Suprapubic skin (tissue), 4 donors: ENCODE data around the gene SFMBT1. TPM values are rescaled to one million over a fixed set of nuclear protein-coding genes. Genes with fewer than 3 reads are reported as not detected.

Experiments used
- DNase-seq, 2 donors: peaks; one replicate each; pipeline ENCODE4 v3.0.0-alpha.2; 2019; ENCODE audit warnings: low spot score in 2 of 2
- H3K27ac ChIP-seq: fragments of 200-600 bp; sonication (generic); one replicate; pipeline ENCODE4 v1.5.1; 2019
- H3K27me3 ChIP-seq: fragments of 200-600 bp; sonication (generic); one replicate; pipeline ENCODE4 v1.5.1; 2019
- H3K36me3 ChIP-seq: fragments of 200-600 bp; sonication (generic); one replicate; pipeline ENCODE4 v1.5.1; 2019
- H3K4me1 ChIP-seq: fragments of 200-600 bp; sonication (generic); one replicate; pipeline ENCODE4 v1.5.1; 2019
- H3K4me3 ChIP-seq: fragments of 200-600 bp; sonication (generic); one replicate; pipeline ENCODE4 v1.5.1; 2019; ENCODE audit warnings: mild to moderate bottlenecking
- H3K9me3 ChIP-seq: fragments of 200-600 bp; sonication (generic); one replicate; pipeline ENCODE4 v1.5.1; 2019
- EP300 ChIP-seq: sonication (generic); formaldehyde crosslinking; IDR thresholded peaks from one replicate; pipeline ENCODE4 v1.6.1; 2017; ENCODE audit warnings: antibody characterized with exemption
- POLR2A ChIP-seq, 2 donors: fragments of 450-650 bp; IDR thresholded peaks; one replicate each; pipeline ENCODE4 v1.6.1; 2017; ENCODE audit warnings: antibody characterized with exemption in 2 of 2, mild to moderate bottlenecking in 2 of 2, moderate library complexity in 2 of 2
- POLR2AphosphoS5 ChIP-seq, 3 donors: sonication (generic); formaldehyde crosslinking; IDR thresholded peaks; one replicate each; pipeline ENCODE4 v1.6.1; 2017; ENCODE audit warnings: antibody characterized with exemption in 3 of 3
- WGBS: methylation state at CpG from one replicate; pipeline ENCODE4 v1.1.5; 2018; 5-methylcytosine and 5-hydroxymethylcytosine counted together
- total RNA-seq, 4 donors: library from RNA; depleted of rRNA; stranded (reverse); fragments of >200 nt; gene quantifications; one replicate each; pipeline ENCODE4 v1.1.0, GENCODE V29; 2016
- TF ChIP-seq, protein P1 (sequence below), 2 donors: fragments of 200-600 bp in 1 of 2; fragments of 450-650 bp in 1 of 2; sonication (generic) in 1 of 2; IDR thresholded peaks; one replicate each; pipeline ENCODE4 v1.5.1; 2016 to 2019; ENCODE audit warnings: antibody characterized with exemption in 2 of 2, mild to moderate bottlenecking in 1 of 2, moderate library complexity in 1 of 2

The SFMBT1 gene
- total RNA-seq, 4 donors from 2014 or later: 9.7 to 25.5 (median 13.1) TPM

DNA sequence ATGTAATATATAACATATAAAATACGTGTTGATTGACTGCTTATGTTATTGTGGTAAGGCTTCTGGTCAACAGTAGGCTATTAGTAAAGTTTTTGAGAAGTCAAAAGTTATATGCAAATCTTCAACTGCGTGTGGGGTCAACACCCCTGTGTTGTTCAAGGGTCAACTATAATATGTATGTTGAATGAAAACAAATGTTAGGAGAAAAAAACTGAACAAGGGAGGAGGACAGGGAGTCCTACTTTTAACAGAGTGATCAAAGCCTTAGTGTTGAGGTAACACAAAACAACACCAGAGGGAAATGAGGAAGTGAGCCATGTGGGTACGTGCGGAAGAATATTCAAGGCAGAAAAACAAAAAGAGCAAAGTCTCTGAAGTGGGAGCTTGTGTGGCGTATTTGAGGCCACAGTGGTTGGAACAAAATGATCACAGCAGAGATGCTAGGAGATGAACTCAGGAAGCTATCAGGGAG lies 62.5 kb downstream of the SFMBT1 start:
- no peaks in the 10 kb centered on the region for H3K36me3 ChIP-seq
- TF ChIP-seq EP300 (no peak), POLR2AphosphoS5 (IDR thresholded peaks at IDR 0.05) (no peak), POLR2A (IDR thresholded peaks at IDR 0.05) (no peak)
- TF ChIP-seq, protein P1, sequence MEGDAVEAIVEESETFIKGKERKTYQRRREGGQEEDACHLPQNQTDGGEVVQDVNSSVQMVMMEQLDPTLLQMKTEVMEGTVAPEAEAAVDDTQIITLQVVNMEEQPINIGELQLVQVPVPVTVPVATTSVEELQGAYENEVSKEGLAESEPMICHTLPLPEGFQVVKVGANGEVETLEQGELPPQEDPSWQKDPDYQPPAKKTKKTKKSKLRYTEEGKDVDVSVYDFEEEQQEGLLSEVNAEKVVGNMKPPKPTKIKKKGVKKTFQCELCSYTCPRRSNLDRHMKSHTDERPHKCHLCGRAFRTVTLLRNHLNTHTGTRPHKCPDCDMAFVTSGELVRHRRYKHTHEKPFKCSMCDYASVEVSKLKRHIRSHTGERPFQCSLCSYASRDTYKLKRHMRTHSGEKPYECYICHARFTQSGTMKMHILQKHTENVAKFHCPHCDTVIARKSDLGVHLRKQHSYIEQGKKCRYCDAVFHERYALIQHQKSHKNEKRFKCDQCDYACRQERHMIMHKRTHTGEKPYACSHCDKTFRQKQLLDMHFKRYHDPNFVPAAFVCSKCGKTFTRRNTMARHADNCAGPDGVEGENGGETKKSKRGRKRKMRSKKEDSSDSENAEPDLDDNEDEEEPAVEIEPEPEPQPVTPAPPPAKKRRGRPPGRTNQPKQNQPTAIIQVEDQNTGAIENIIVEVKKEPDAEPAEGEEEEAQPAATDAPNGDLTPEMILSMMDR (IDR thresholded peaks at IDR 0.05): no peak
- H3K27ac ChIP-seq: no peak overlapping the region
- H3K27me3 ChIP-seq: no peaks in the 10 kb centered on the region
- no peaks in the 10 kb centered on the region for H3K9me3 ChIP-seq
- no peak overlapping the region for H3K4me3 ChIP-seq
- DNase-seq: no peak
- H3K4me1 ChIP-seq: peaks cover 28% of the 10 kb centered on the region
- 76% methylated on average over 5 of the region's 5 CpGs for WGBS

DNA sequence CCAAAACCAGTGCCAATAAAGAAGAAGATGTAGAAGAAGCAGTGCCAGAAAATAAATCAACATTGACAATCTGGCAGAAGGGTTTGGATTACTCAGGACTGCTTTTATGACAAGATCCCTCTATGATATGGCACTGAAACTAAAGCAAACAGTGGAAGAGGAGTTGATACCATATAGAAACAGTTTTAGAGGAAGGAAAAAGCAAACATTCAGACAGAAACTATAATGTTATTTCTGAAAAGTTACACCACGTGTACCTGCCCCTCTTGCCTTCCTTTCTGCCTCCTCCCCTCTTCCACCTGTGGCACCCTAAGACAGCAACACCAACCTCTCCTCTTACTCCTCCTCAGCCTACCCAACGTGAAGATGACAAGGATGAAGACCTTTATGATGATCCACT lies 63.0 kb downstream of the SFMBT1 start:
- no peak for TF ChIP-seq POLR2A (IDR thresholded peaks at IDR 0.05)
- no peak for TF ChIP-seq EP300
- no peak for TF ChIP-seq POLR2AphosphoS5 (IDR thresholded peaks at IDR 0.05)
- TF ChIP-seq, protein P1 (IDR thresholded peaks at IDR 0.05): no peak
- peaks cover 33% of the 10 kb centered on the region for H3K4me1 ChIP-seq
- DNase-seq: no peak
- no peak overlapping the region for H3K4me3 ChIP-seq
- H3K27ac ChIP-seq: no peak overlapping the region
- H3K36me3 ChIP-seq: no peaks in the 10 kb centered on the region
- no peaks in the 10 kb centered on the region for H3K27me3 ChIP-seq
- WGBS: 55% methylated on average over 2 of the region's 2 CpGs
- H3K9me3 ChIP-seq: no peaks in the 10 kb centered on the region

DNA sequence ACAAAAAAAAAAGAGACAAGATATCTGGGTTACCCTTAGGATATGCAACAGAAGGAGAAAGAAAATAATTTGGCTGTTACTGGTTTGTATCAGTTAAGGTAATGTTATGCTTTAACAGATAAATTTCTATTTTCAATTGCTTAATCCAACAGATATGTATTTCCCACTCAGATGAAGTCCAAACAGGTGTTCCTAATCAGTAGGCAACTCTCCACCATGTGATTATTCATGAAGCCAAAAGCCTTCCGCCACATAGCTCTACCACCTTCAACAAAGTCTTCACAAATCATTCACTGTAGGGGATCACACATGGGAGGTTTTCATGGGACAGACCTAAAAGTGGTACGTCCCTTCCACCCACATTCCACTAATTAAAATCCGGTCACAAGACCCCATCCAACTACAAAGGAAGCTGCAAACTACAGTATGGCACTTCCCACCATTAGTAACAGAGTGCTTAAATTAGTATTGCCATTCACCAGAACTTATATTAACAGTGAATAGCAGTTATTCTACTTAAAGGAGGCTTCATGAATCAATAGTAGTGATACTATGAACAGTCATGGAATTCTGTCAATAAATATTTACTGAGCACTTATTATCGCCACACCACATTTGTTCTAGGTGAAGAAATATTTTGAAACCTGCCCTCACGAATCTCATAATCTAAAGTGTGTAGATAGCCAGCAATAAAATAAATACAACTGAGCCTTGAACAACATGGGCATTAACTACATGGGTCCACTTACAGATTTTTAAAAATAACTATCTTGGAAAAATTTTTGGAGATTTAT lies 66.5 kb downstream of the SFMBT1 start:
- Histone ChIP-seq H3K27ac (no peak overlapping the region), H3K36me3 (no peaks in the 10 kb centered on the region), H3K4me3 (no peak overlapping the region), H3K27me3 (no peaks in the 10 kb centered on the region), H3K4me1 (peaks cover 28% of the 10 kb centered on the region), H3K9me3 (no peaks in the 10 kb centered on the region)
- DNase-seq: no peak
- no peak for TF ChIP-seq POLR2AphosphoS5 (IDR thresholded peaks at IDR 0.05)
- TF ChIP-seq, protein P1 (IDR thresholded peaks at IDR 0.05): no peak
- no peak for TF ChIP-seq EP300
- TF ChIP-seq POLR2A (IDR thresholded peaks at IDR 0.05): no peak
- 89% methylated on average over 5 of the region's 5 CpGs for WGBS

GRCh38 chr3:52978109-52978754 lies 67.6 kb downstream of the SFMBT1 start:
- Histone ChIP-seq H3K27ac (no peak overlapping the region), H3K4me1 (peaks cover 18% of the 10 kb centered on the region), H3K4me3 (no peak overlapping the region), H3K36me3 (no peaks in the 10 kb centered on the region), H3K27me3 (no peaks in the 10 kb centered on the region), H3K9me3 (no peaks in the 10 kb centered on the region)
- no peak for DNase-seq
- 74% methylated on average over 3 of the region's 3 CpGs for WGBS
- TF ChIP-seq EP300 (no peak), POLR2A (IDR thresholded peaks at IDR 0.05) (no peak), POLR2AphosphoS5 (IDR thresholded peaks at IDR 0.05) (no peak)
- TF ChIP-seq, protein P1 (IDR thresholded peaks at IDR 0.05): no peak

- Histone ChIP-seq H3K4me1 (peaks cover 8% of the 10 kb centered on the region), H3K27me3 (no peaks in the 10 kb centered on the region), H3K4me3 (no peak overlapping the region), H3K36me3 (peaks cover 8% of the 10 kb centered on the region), H3K27ac (no peak overlapping the region), H3K9me3 (no peaks in the 10 kb centered on the region)
- 92% methylated on average over 4 of the region's 4 CpGs for WGBS
- no peak for DNase-seq
- TF ChIP-seq EP300 (no peak), POLR2A (IDR thresholded peaks at IDR 0.05) (no peak), POLR2AphosphoS5 (IDR thresholded peaks at IDR 0.05) (no peak)
- TF ChIP-seq, protein P1 (IDR thresholded peaks at IDR 0.05): no peak
Observed at GRCh38 chr3:52973806-52974205, 72.1 kb downstream of the SFMBT1 start.
